Measurements from ENCODE around the gene MYOC.

DNA sequence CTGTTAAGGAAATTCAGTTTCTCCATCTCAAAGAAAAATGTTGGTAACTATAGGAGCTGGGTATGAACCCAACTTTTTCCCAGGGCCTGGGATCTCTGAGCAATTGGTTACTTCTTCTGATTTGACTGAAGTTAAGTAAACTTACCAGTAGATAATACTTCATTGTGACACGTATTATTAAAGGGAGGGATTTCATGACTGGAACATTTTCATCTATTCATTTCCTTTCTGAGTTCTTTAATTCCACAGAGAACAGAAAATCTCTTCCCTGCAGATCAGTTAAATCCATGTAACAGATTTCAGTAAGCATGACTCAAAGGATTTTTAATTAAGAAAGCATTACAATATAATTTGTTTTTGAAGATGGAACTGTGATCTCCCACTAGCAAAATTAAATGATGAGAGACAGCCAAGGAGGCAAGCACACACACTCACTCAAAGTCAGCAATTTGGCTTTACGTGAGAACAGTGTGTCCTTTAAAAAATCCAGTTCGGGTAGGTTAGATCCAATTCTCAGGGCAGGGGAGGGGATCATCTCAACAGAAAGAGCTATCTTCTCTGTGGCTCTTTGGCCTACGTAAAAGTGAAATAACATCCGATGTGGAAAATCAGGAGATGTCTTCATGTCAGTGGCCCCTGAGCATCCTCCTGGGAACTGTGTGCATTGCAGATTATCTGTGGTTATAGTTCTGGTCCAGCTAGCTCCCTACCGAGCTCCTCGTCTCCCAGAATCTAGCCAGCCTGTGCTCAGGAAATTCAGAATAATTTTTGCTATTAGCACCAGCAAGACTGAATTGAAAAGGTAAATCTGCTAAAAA lies 10.8 kb upstream of the MYOC start:
- TF ChIP-seq, protein P1, sequence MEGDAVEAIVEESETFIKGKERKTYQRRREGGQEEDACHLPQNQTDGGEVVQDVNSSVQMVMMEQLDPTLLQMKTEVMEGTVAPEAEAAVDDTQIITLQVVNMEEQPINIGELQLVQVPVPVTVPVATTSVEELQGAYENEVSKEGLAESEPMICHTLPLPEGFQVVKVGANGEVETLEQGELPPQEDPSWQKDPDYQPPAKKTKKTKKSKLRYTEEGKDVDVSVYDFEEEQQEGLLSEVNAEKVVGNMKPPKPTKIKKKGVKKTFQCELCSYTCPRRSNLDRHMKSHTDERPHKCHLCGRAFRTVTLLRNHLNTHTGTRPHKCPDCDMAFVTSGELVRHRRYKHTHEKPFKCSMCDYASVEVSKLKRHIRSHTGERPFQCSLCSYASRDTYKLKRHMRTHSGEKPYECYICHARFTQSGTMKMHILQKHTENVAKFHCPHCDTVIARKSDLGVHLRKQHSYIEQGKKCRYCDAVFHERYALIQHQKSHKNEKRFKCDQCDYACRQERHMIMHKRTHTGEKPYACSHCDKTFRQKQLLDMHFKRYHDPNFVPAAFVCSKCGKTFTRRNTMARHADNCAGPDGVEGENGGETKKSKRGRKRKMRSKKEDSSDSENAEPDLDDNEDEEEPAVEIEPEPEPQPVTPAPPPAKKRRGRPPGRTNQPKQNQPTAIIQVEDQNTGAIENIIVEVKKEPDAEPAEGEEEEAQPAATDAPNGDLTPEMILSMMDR (IDR thresholded peaks at IDR 0.05), result no peak
- TF ChIP-seq POLR2A (IDR thresholded peaks at IDR 0.05), result no peak

All from thyroid gland (tissue), 4 donors.